Activated gamma-delta T cell treated with anti-CD3 and anti-CD28 coated beads, Interleukin-2, amount 50 U/mL, for 16 hours (primary cell): ENCODE results near the gene LTBP4.

ENCODE experiments used
- DNase-seq: peaks from one replicate; pipeline ENCODE4 v3.0.0-alpha.2; 2020; ENCODE audit warnings: low read depth

The LTBP4 gene

DNA sequence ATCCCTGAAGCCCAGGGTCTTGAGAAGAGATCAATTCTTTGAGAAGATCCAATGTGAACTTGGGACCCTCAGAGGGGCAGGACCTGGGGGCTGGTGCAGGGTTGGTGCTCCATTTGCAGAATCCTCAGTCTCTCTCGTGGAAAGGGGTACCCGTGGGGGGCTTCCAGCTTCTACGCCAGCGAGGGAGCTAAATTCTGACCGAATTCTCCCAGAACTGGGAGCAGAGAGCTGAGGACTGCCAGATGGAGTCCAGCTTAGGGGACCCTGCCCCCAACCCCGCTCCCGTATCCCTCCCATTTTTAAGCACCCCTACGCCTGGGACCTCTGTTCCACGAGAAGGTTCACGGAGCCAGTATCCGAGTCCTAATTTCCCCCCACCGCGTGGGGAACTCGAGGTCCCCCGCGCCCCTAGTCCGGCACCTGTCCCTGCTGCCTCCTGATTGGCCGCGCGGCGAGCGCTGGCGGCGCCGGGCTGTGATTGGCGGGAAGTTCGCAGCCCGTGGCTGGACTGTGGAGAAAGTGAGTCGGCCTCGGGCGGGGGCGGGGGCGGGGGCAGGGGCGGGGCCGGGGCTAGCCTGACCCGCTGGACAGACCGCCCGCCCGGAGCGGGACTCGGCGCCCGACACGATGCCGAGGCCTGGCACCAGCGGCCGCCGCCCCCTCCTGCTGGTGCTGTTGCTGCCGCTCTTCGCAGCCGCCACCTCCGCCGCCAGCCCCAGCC lies 4.4 kb upstream of the LTBP4 start:
- DNase-seq, result no peak

- no peak for DNase-seq
Observed at GRCh38 chr19:40597329-40597838, 3.8 kb upstream of the LTBP4 start.

GRCh38 chr19:40598121-40598917 lies 2.9 kb upstream of the LTBP4 start:
- peak; percentile 76 for DNase-seq

DNA sequence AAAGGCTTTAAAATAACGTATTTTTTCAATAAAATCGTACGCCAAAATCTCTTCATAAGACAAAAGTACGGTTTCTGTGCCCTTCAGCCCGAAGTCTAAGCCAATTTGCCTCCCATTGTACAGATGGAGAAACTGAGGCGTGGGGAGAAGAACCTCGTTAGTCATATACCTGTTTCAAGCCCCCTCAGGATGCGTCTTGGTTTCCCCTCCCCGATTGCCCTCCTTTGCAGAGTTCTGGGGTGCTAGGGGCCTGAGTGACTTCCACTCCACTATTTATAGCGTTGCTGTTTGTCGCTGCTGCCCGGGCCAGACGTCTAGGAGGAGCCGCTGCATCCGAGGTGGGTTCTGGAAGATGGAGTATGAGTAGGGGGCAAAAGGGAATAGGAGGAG lies 2.3 kb upstream of the LTBP4 start:
- DNase-seq, result no peak

DNA sequence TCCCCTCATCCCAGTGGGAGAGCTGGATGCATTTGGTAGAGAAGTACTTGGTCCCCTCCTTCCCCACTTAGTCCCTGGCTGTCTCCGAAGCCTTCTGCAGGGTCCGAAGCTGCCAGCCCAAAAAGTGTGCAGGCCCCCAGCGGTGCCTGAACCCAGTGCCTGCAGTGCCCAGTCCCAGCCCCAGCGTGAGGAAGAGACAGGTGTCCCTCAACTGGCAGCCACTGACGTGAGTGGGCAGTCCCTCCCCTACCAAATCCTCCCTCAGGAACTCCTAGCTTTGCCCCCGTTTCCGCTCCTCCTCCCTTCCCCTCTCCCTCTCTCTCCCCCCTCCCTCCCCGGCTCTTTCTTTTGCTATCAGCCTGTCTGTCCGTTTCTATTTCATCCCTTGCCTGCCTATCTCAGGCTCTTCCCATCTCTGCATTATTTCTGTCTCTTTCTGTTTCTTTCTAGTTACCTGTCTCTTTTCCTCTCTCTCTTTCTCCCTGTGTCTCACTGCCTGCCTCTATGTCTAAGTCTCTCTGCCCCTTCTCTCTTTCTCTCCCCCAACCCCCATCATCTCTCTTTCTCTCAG lies 1.8 kb upstream of the LTBP4 start:
- no peak for DNase-seq

DNA sequence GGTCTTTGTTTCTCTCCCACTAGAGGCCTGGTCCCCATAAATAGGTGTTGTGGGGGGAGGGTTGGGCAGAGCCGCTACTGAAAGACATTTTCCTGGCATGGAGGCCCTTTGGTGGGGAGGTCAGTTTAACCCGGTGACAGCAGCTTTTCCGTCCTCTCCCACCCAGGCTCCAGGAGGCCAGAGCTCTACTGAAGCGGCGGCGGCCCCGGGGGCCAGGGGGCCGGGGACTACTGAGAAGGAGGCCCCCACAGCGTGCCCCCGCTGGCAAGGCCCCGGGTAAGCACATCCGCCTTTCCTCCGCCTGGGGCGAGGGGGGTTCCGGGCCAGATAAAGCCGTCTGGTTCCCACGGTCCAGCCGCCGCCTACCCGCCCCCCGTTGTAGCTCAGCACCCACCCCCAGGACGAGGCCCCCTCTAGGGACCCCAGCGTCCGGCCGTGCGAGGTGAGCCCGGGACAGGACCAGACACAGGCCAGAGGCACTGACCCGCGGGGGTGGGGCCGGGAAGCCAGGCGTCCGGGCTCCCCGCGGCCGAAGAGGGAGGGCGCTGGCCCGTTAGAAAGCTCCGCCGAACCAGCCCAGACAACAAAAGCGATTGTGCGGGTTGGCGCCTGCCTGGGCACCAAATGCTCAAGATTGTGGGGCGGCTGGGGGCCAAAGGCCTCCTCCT lies 1.1 kb upstream of the LTBP4 start:
- DNase-seq, result no peak

DNA sequence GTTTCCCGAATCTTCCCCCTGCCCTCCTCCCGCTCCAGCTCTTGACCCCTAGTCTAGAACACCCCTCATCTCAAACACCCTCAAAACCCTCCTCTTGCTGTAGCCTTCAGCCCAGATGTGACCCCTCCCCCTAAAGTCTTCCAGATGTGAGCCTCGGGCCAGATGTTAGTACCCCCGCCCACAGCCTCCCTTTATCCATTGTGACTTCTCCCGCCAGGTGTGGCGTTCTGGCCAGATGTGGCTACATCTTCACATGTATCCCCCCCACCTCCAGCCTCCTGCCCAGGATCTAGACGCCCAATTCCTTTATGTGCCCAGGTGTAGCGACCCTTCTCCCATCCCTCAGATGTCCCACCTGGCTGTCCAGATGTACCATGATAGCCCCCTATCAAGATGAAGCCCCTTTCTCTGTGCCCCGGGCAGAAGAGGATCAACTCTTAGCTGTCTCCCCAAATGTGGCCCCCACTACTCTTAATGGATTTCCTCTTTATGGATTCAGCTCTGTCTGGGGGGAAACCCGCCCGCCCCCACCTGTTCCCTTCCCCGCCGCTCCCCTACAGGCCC lies 517 bp upstream of the LTBP4 start:
- no peak for DNase-seq

DNA sequence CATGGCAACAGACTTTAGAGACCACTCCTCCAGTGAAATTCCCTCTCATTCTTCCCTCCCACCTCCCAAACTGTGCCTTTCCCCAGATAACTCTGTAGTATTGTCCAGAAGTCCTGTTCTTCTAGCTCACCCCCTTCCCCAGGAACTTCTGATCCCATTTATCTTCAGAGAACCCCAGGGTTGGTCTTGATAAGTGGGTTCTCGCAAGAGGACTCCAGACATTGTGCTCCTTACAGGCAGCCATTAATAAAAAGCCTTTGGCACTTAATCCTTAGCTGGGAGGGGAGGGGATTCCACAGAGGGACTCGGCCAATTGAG lies 1.9 kb downstream of the LTBP4 start:
- DNase-seq, result no peak

DNA sequence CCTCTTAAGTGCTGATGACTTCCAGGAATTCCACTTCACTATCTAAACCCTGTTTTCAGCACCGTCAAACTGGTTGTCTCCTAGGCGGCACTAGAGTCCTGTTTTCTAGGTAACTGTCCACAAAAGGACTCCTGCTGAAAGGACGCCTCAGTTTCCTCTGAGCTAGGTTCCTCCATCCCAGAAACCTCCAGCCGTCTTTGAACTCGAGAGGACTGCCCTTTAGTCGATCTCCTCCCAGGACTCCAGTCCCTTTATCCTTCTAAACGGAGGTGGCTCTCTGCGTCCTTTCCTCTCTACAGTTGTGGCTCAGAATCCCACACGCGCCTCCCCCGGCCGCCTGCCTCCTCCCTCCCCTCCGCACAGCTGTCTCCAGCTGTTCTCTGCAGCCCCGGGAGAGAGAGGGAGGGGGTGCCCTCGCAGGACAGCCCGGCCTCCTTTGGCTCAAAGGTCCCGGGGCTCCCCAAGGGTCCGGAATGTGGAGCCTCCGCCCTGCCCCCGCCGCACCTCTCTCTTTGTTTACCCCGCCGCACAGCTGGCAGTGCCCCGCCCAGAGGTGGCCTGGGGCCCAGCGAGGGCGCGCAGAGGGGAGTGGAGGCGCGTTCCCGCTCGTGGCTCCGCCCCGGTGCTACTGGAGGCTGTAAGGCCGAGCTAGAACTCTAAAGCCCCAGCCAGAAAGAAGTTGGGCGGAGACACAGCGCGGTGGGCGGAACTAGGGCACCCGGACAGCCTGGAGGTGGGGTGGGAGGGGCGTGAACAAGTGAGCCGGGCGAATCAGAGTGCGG lies 2.4 kb downstream of the LTBP4 start:
- peak; percentile 90 for DNase-seq

- no peak for DNase-seq
Observed at GRCh38 chr19:40604171-40604646, 3.0 kb downstream of the LTBP4 start.

- no peak for DNase-seq
Observed at GRCh38 chr19:40604647-40605215, 3.6 kb downstream of the LTBP4 start.

- DNase-seq, result peak; percentile 69
Observed at GRCh38 chr19:40605216-40605971, 4.2 kb downstream of the LTBP4 start.

DNA sequence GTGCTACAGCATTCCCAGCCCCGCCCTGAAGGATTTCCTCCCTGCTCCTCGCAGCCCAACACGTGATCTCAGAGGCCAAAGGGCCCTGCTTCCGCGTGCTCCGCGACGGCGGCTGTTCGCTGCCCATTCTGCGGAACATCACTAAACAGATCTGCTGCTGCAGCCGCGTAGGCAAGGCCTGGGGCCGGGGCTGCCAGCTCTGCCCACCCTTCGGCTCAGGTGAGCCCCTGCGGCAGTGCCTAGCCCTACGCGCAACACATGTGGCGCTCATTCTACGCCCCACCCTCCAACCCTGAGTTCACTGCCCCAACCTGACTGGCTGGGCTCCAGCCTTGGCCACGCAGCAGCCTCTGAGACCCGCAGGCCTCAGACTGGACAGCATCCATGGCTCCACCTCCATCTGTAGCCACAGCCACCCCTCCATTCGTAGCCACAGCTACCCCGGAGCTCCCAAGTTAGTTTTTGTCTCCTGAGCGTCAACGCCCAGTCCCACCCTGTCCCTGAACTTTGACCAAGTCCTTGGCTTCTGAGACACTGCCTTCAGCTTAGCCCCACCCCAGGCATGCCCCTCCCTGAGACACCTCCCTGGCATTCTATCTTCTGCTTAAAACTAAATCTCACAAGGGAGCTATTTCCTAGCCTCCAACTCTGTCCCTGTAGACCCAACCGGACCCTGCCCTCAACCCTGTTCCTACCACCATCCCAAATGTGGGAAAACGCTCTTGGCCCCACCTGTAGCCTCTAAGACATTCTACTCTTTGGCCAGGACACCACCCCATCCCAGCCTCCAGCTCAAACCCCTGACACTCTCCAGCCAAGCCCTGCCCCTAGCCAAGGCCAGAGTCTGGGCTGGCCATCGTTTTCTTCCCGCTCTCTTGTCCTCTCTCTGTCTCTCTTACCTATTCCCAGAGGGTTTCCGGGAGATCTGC lies 6.4 kb downstream of the LTBP4 start:
- no peak for DNase-seq

DNA sequence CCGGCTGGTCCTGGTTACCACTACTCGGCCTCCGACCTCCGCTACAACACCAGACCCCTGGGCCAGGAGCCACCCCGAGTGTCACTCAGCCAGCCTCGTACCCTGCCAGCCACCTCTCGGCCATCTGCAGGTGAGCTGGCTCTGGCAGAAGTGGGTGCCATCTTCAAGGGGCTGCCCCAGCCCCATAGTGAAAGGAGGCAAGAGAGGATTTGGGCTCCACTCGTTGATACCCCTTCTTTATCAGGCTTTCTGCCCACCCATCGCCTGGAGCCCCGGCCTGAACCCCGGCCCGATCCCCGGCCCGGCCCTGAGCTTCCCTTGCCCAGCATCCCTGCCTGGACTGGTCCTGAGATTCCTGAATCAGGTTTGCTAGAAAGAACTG lies 7.1 kb downstream of the LTBP4 start:
- DNase-seq, result no peak

DNA sequence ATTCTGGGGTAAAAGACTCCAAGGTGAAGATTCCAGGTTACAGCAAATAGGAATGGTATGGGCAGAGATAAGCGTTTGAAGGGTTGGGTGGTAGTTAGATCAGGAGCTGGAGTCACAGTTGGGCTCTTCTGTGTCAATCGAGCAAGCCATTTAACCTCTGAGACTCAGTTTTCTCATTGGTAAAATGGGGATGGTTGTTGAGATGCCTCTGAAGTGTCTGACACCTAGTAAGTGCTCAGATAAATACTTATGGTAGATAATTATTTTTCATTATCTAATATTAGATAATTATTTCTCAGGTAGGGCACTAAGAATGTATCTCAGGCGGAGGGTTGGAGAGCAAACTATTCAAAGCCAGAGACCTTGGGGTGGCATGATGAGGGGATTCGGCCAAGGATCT lies 7.8 kb downstream of the LTBP4 start:
- DNase-seq, result no peak

DNA sequence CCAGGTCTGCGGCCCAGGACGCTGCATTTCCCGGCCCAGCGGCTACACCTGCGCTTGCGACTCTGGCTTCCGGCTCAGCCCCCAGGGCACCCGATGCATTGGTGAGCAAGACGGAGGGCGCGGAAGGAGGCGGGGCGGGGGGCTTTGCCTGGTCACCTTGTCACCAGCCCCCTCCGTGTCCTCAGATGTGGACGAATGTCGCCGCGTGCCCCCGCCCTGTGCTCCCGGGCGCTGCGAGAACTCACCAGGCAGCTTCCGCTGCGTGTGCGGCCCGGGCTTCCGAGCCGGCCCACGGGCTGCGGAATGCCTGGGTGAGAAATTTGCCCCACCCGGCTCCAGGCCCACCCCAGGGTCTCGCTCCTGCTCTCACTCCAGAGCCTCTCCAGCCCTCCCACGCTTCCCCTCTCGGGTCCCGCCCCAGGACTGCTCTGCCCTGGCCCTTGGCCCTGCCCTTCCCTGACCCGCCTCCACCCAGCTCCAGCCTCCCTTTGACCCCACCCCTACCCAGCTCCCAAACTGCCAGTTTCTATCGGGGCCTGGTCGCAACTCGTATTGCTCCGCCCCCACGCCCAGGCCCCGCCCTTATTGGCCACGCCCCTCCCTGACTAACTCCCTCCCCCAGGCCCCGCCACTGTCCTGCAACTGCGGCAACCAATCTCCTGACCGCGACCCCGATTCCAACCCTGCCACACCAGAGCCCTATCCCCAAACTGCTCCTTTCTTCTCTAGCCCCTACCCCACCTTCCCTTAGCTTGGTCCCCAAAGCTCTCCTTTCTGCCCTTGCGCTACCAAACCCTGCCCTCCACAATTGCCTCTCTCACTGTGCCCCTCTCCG lies 8.6 kb downstream of the LTBP4 start:
- peak; percentile 77 for DNase-seq

DNA sequence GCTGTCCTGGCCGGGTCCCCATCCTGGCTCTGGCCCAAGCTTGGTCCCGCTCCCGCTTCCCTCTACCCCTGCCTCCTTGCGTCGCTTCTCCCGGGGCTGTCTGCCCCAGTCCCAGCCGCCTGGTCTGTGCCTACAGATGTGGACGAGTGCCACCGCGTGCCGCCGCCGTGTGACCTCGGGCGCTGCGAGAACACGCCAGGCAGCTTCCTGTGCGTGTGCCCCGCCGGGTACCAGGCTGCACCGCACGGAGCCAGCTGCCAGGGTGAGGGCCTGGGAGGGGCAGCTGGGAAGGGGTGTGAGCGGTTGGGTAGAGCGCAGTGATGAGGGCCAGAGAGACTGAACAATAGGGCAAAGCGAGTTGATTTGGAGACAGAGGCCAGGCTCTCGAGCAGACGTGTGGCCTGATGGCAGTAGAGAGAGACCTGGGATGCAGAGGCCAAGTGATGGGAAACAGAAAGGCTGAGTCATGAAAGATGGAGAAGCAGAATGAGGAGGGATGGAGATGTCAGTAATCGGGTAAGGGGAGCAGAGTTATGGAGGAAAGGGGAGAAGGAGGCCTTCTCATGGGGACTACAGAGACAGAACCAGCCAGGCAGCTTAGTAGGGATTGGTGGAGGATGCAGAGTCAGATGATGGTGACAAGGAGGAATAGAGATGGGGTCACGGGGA lies 9.4 kb downstream of the LTBP4 start:
- DNase-seq, result peak; percentile 31

DNA sequence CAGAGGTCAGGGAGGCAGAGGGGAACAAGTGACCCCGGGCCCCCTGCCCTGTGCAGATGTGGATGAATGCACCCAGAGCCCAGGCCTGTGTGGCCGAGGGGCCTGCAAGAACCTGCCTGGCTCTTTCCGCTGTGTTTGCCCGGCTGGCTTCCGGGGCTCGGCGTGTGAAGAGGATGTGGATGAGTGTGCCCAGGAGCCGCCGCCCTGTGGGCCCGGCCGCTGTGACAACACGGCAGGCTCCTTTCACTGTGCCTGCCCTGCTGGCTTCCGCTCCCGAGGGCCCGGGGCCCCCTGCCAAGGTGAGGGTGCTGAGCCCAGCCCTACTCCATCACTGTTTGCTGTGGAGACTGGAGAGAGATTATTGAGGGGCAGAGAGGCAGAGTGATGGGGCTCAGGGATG lies 9.9 kb downstream of the LTBP4 start:
- no peak for DNase-seq
